HepG2 (cell line): ENCODE results near the gene SLC17A5. TPM values are rescaled to one million over a fixed set of nuclear protein-coding genes. Genes with fewer than 3 reads are reported as not detected.

ENCODE experiments used
- ARNT2 ChIP-seq: sonication (generic); formaldehyde crosslinking; IDR thresholded peaks from 2 replicates; pipeline ENCODE4 v1.8.0; 2022; ENCODE audit warnings: mild to moderate bottlenecking, low read depth, missing genetic modification reagents, moderate library complexity
- CHD4 ChIP-seq: fragments of 200-600 bp; sonication (generic); IDR thresholded peaks from 2 replicates; pipeline ENCODE4 v1.7.0; 2017; ENCODE audit warnings: mild to moderate bottlenecking, low read length, borderline replicate concordance
- GLI4 ChIP-seq: sonication (generic); formaldehyde crosslinking; IDR thresholded peaks from 2 replicates; pipeline ENCODE4 v1.5.1; 2020; ENCODE audit warnings: missing genetic modification reagents, mild to moderate bottlenecking, moderate library complexity, borderline replicate concordance
- JARID2 ChIP-seq: sonication (generic); formaldehyde crosslinking; IDR thresholded peaks from 2 replicates; pipeline ENCODE4 v1.8.1; 2023; ENCODE audit warnings: missing genetic modification reagents, inconsistent platforms; ENCODE audit not compliant: insufficient replicate concordance
- MIXL1 ChIP-seq: IDR thresholded peaks from 2 replicates; pipeline ENCODE4 v1.6.1; 2016
- PAWR ChIP-seq: sonication (generic); formaldehyde crosslinking; IDR thresholded peaks from 2 replicates; pipeline ENCODE4 v1.4.0; 2020; ENCODE audit warnings: missing genetic modification reagents, mild to moderate bottlenecking, borderline replicate concordance
- SALL2 ChIP-seq: sonication (generic); formaldehyde crosslinking; IDR thresholded peaks from 2 replicates; pipeline ENCODE4 v1.8.1; 2023; ENCODE audit warnings: mild to moderate bottlenecking, missing genetic modification reagents, inconsistent platforms
- SP4 ChIP-seq: sonication (generic); formaldehyde crosslinking; IDR thresholded peaks from 2 replicates; pipeline ENCODE4 v1.8.1; 2023; ENCODE audit warnings: mild to moderate bottlenecking, missing genetic modification reagents
- ZBTB1 ChIP-seq: sonication (generic); formaldehyde crosslinking; IDR thresholded peaks from 2 replicates; pipeline ENCODE4 v1.4.0; 2020; ENCODE audit warnings: missing genetic modification reagents, borderline replicate concordance
- ZBTB20 ChIP-seq: sonication (generic); formaldehyde crosslinking; IDR thresholded peaks from 2 replicates; pipeline ENCODE4 v1.8.1; 2023; ENCODE audit warnings: missing genetic modification reagents, low read depth, mild to moderate bottlenecking, borderline replicate concordance
- ZNF24 ChIP-seq: fragments of 450-650 bp; IDR thresholded peaks from 2 replicates; pipeline ENCODE4 v1.6.1; 2017; ENCODE audit warnings: antibody characterized with exemption, mild to moderate bottlenecking
- ZNF567 ChIP-seq: sonication (generic); formaldehyde crosslinking; IDR thresholded peaks from 2 replicates; pipeline ENCODE4 v1.8.1; 2023; ENCODE audit warnings: mild to moderate bottlenecking, missing genetic modification reagents, borderline replicate concordance
- ZNF615 ChIP-seq: sonication (generic); formaldehyde crosslinking; IDR thresholded peaks from 2 replicates; pipeline ENCODE4 v1.5.0; 2020; ENCODE audit warnings: mild to moderate bottlenecking, missing genetic modification reagents, borderline replicate concordance
- ZNF83 ChIP-seq: sonication (generic); formaldehyde crosslinking; IDR thresholded peaks from 2 replicates; pipeline ENCODE4 v1.4.0; 2020; ENCODE audit warnings: missing genetic modification reagents, mild to moderate bottlenecking, borderline replicate concordance
- polyA plus RNA-seq, 8 experiments: library from polyadenylated mRNA; depleted of rRNA in 3 of 8; stranded (reverse) in 7 of 8; unstranded in 1 of 8; fragments of >200 nt; fragmentation: Illumina TruSeq in 4 of 8; extraction: Trizol in 4 of 8; gene quantifications; 2 replicates each; pipeline versions ENCODE4 v1.2.1 to v1.2.3, GENCODE V29; 2011 to 2016; ENCODE audit warnings: low read depth in 4 of 8, missing spikeins in 1 of 8, mixed read lengths in 1 of 8; ENCODE audit not compliant: insufficient read depth in 1 of 8
- total RNA-seq, 5 experiments: library from RNA; depleted of rRNA; stranded (reverse); fragments of >200 nt; fragmentation: Illumina TruSeq; extraction: Trizol; gene quantifications; 2 replicates each; pipeline ENCODE4 v1.2.3, GENCODE V29; 2016; ENCODE audit warnings: low read depth in 1 of 5
- TF ChIP-seq, protein P1 (sequence below): sonication (generic); formaldehyde crosslinking; conservative IDR thresholded peaks from 2 replicates; pipeline ENCODE4 v1.4.0; 2020; ENCODE audit warnings: missing genetic modification reagents
- TF ChIP-seq, protein P2 (sequence below): IDR thresholded peaks from 2 replicates; pipeline ENCODE4 v1.6.1; 2016; ENCODE audit warnings: low read depth
- TF ChIP-seq, protein P3 (sequence below): sonication (generic); formaldehyde crosslinking; IDR thresholded peaks from 2 replicates; pipeline ENCODE4 v1.4.0; 2020; ENCODE audit warnings: missing genetic modification reagents, mild to moderate bottlenecking, borderline replicate concordance
- TF ChIP-seq, protein P4 (sequence below): sonication (generic); formaldehyde crosslinking; IDR thresholded peaks from 2 replicates; pipeline ENCODE4 v1.4.0; 2020; ENCODE audit warnings: low read depth, missing genetic modification reagents
- TF ChIP-seq, protein P5 (sequence below): sonication (generic); formaldehyde crosslinking; IDR thresholded peaks from 2 replicates; pipeline ENCODE4 v1.4.0; 2020; ENCODE audit warnings: mild to moderate bottlenecking, missing genetic modification reagents
- TF ChIP-seq, protein P6 (sequence below): sonication (generic); formaldehyde crosslinking; IDR thresholded peaks from 2 replicates; pipeline ENCODE4 v1.8.0; 2022; ENCODE audit warnings: mild to moderate bottlenecking, missing genetic modification reagents, moderate library complexity

SLC17A5 gene
- total and polyA plus RNA-seq, 2 of the 13 experiments (the other 11 are each of a cell fraction or from before 2014, with no cell fraction given): 18.3 to 20.5 TPM

DNA sequence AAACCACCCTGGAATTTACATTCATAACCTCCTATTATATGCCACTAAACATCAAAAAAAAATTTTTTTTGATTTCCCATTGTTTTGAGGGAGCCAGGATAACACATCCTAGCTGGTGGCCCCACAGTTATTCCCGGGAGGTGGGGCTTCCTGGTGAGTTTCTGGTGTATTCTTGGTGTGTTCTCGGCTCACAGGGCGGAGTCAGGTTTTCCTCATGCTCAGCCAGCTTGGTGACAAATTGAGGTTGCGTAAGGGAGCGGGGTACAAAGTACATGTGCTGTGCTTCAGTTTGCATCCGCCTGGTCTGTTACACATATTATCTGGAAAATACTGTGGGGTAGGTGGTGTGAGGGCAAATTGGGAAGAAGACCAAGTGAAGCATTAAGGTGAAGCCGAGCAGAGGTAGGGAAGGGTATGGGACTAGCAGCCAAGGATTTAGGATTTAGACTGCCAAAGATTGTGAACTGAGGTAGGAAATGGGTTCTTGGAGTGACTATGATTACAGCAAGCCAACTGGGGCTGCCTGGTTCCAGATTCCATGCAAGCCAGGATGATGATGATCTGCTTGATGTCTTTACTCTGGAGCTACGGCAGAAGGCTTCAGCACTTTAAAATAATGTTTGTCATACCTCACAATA lies 86.7 kb downstream of the SLC17A5 start (continued):
- TF ChIP-seq, protein P1, sequence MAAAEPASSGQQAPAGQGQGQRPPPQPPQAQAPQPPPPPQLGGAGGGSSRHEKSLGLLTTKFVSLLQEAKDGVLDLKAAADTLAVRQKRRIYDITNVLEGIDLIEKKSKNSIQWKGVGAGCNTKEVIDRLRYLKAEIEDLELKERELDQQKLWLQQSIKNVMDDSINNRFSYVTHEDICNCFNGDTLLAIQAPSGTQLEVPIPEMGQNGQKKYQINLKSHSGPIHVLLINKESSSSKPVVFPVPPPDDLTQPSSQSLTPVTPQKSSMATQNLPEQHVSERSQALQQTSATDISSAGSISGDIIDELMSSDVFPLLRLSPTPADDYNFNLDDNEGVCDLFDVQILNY (CRISPR knock-in tag): no peak
- TF ChIP-seq ARNT2: no peak; the same call in 1 of the 2 replicates
- no peak; the same call in 1 of the 2 replicates for TF ChIP-seq ZNF615
- peak; percentile 59; the same call in 1 of the 2 replicates for TF ChIP-seq ZBTB20 (CRISPR knock-in tag)
- TF ChIP-seq, protein P2, sequence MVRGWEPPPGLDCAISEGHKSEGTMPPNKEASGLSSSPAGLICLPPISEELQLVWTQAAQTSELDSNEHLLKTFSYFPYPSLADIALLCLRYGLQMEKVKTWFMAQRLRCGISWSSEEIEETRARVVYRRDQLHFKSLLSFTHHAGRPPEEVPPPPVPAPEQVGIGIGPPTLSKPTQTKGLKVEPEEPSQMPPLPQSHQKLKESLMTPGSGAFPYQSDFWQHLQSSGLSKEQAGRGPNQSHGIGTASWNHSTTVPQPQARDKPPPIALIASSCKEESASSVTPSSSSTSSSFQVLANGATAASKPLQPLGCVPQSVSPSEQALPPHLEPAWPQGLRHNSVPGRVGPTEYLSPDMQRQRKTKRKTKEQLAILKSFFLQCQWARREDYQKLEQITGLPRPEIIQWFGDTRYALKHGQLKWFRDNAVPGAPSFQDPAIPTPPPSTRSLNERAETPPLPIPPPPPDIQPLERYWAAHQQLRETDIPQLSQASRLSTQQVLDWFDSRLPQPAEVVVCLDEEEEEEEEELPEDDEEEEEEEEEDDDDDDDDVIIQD (CRISPR knock-in tag): peak; percentile 85
- TF ChIP-seq CHD4: no peak
- 0 out of 2 replicates have a peak, but pooled peaks have one; percentile 44 for TF ChIP-seq SALL2 (CRISPR knock-in tag)
- TF ChIP-seq, protein P3, sequence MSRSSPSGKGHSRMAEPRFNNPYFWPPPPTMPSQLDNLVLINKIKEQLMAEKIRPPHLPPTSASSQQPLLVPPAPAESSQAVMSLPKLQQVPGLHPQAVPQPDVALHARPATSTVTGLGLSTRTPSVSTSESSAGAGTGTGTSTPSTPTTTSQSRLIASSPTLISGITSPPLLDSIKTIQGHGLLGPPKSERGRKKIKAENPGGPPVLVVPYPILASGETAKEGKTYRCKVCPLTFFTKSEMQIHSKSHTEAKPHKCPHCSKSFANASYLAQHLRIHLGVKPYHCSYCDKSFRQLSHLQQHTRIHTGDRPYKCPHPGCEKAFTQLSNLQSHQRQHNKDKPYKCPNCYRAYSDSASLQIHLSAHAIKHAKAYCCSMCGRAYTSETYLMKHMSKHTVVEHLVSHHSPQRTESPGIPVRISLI (CRISPR knock-in tag): peak; percentile 65; the same call in 1 of the 2 replicates
- TF ChIP-seq PAWR (CRISPR knock-in tag): no peak
- no peak for TF ChIP-seq GLI4 (CRISPR knock-in tag)
- 0 out of 2 replicates have a peak, but pooled peaks have one; percentile 20 for TF ChIP-seq ZNF24
- TF ChIP-seq, protein P4, sequence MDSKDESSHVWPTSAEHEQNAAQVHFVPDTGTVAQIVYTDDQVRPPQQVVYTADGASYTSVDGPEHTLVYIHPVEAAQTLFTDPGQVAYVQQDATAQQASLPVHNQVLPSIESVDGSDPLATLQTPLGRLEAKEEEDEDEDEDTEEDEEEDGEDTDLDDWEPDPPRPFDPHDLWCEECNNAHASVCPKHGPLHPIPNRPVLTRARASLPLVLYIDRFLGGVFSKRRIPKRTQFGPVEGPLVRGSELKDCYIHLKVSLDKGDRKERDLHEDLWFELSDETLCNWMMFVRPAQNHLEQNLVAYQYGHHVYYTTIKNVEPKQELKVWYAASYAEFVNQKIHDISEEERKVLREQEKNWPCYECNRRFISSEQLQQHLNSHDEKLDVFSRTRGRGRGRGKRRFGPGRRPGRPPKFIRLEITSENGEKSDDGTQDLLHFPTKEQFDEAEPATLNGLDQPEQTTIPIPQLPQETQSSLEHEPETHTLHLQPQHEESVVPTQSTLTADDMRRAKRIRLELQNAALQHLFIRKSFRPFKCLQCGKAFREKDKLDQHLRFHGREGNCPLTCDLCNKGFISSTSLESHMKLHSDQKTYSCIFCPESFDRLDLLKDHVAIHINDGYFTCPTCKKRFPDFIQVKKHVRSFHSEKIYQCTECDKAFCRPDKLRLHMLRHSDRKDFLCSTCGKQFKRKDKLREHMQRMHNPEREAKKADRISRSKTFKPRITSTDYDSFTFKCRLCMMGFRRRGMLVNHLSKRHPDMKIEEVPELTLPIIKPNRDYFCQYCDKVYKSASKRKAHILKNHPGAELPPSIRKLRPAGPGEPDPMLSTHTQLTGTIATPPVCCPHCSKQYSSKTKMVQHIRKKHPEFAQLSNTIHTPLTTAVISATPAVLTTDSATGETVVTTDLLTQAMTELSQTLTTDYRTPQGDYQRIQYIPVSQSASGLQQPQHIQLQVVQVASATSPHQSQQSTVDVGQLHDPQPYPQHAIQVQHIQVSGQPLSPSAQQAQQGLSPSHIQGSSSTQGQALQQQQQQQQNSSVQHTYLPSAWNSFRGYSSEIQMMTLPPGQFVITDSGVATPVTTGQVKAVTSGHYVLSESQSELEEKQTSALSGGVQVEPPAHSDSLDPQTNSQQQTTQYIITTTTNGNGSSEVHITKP (CRISPR knock-in tag): peak; percentile 57; the same call in 1 of the 2 replicates
- no peak for TF ChIP-seq SP4 (CRISPR knock-in tag)
- TF ChIP-seq JARID2 (CRISPR knock-in tag): no peak
- TF ChIP-seq, protein P5, sequence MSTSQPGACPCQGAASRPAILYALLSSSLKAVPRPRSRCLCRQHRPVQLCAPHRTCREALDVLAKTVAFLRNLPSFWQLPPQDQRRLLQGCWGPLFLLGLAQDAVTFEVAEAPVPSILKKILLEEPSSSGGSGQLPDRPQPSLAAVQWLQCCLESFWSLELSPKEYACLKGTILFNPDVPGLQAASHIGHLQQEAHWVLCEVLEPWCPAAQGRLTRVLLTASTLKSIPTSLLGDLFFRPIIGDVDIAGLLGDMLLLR (CRISPR knock-in tag): no peak
- TF ChIP-seq, protein P6, sequence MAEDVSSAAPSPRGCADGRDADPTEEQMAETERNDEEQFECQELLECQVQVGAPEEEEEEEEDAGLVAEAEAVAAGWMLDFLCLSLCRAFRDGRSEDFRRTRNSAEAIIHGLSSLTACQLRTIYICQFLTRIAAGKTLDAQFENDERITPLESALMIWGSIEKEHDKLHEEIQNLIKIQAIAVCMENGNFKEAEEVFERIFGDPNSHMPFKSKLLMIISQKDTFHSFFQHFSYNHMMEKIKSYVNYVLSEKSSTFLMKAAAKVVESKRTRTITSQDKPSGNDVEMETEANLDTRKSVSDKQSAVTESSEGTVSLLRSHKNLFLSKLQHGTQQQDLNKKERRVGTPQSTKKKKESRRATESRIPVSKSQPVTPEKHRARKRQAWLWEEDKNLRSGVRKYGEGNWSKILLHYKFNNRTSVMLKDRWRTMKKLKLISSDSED: no peak
- TF ChIP-seq ZNF567 (CRISPR knock-in tag): no peak
- TF ChIP-seq ZNF83 (CRISPR knock-in tag): no peak
- TF ChIP-seq ZBTB1 (CRISPR knock-in tag): no peak
- TF ChIP-seq MIXL1: peak; percentile 93
